Ishikawa (cell line): ENCODE results near the gene ZNF385D.

ENCODE experiments used
- CEBPB ChIP-seq: IDR thresholded peaks from 2 replicates; pipeline ENCODE4 v1.6.1; 2012
- CREB1 ChIP-seq: IDR thresholded peaks from 2 replicates; pipeline ENCODE4 v1.6.1; 2012; ENCODE audit warnings: low read depth
- EGR1 ChIP-seq: IDR thresholded peaks from 2 replicates; pipeline ENCODE4 v1.6.1; 2012
- EP300 ChIP-seq: IDR thresholded peaks from 2 replicates; pipeline ENCODE4 v1.6.1; 2012; ENCODE audit warnings: borderline replicate concordance
- FOXM1 ChIP-seq: IDR thresholded peaks from 2 replicates; pipeline ENCODE4 v1.6.1; 2012; ENCODE audit warnings: low read depth, borderline replicate concordance
- NFIC ChIP-seq: IDR thresholded peaks from 2 replicates; pipeline ENCODE4 v1.6.1; 2012
- RAD21 ChIP-seq: IDR thresholded peaks from 2 replicates; pipeline ENCODE4 v1.6.1; 2012; ENCODE audit warnings: low read depth
- TAF1 ChIP-seq: IDR thresholded peaks from 2 replicates; pipeline ENCODE4 v1.6.1; 2012; ENCODE audit warnings: low read depth, mild to moderate bottlenecking
- TCF12 ChIP-seq: IDR thresholded peaks from 2 replicates; pipeline ENCODE4 v1.6.1; 2012; ENCODE audit warnings: low read depth
- TEAD4 ChIP-seq: IDR thresholded peaks from 2 replicates; pipeline ENCODE4 v1.6.1; 2012
- YY1 ChIP-seq: IDR thresholded peaks from 2 replicates; pipeline ENCODE4 v1.6.1; 2012; ENCODE audit warnings: low read depth
- ZBTB7A ChIP-seq: IDR thresholded peaks from 2 replicates; pipeline ENCODE4 v1.6.1; 2012; ENCODE audit warnings: low read depth
- TF ChIP-seq, protein P1 (sequence below): IDR thresholded peaks from 2 replicates; pipeline ENCODE4 v1.6.1; 2012
- TF ChIP-seq, protein P2 (sequence below): IDR thresholded peaks from 2 replicates; pipeline ENCODE4 v1.6.1; 2012
- TF ChIP-seq, protein P3 (sequence below): IDR thresholded peaks from 2 replicates; pipeline ENCODE4 v1.6.1; 2012; ENCODE audit warnings: low read depth, mild to moderate bottlenecking

Gene ZNF385D

DNA sequence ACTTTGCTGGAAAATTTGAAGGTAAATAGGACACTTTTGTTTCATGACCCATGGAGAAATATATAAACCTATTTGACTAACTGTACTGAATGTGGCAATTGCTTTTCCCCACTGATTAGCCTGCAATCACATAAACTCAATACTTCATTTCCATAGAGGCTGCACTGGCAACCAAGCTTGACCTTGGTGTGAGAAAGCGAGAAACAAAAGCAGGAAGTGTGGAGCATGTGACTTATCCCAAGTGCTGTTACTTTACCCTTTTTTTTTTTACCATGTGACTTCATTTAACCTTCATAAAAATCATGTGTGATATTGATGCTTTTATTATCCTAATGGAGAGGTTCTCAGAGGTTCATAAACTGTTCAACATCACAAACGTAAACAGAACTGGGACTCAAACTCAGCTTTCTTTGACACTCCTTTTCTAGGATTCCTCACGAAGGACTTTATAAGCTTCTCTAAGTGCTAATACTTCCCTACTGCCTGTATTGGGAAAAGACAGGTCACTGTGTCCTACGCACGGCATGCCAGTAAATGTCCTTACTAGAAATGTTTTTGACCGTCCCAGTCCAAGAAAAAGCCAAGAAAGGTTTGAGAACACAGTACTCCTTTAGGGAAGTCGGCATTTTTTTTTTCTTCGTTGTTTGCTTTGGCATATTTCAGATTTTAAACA lies 34.9 kb upstream of the ZNF385D start:
- TF ChIP-seq ZBTB7A (no peak), CREB1 (no peak), YY1 (no peak), EP300 (no peak), EGR1 (no peak), RAD21 (no peak), TEAD4 (no peak), NFIC (no peak), CEBPB (no peak), FOXM1 (no peak), TCF12 (no peak), TAF1 (no peak)
- TF ChIP-seq, protein P1, sequence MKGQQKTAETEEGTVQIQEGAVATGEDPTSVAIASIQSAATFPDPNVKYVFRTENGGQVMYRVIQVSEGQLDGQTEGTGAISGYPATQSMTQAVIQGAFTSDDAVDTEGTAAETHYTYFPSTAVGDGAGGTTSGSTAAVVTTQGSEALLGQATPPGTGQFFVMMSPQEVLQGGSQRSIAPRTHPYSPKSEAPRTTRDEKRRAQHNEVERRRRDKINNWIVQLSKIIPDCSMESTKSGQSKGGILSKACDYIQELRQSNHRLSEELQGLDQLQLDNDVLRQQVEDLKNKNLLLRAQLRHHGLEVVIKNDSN, result no peak
- TF ChIP-seq, protein P2, sequence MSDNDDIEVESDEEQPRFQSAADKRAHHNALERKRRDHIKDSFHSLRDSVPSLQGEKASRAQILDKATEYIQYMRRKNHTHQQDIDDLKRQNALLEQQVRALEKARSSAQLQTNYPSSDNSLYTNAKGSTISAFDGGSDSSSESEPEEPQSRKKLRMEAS, result no peak
- TF ChIP-seq, protein P3, sequence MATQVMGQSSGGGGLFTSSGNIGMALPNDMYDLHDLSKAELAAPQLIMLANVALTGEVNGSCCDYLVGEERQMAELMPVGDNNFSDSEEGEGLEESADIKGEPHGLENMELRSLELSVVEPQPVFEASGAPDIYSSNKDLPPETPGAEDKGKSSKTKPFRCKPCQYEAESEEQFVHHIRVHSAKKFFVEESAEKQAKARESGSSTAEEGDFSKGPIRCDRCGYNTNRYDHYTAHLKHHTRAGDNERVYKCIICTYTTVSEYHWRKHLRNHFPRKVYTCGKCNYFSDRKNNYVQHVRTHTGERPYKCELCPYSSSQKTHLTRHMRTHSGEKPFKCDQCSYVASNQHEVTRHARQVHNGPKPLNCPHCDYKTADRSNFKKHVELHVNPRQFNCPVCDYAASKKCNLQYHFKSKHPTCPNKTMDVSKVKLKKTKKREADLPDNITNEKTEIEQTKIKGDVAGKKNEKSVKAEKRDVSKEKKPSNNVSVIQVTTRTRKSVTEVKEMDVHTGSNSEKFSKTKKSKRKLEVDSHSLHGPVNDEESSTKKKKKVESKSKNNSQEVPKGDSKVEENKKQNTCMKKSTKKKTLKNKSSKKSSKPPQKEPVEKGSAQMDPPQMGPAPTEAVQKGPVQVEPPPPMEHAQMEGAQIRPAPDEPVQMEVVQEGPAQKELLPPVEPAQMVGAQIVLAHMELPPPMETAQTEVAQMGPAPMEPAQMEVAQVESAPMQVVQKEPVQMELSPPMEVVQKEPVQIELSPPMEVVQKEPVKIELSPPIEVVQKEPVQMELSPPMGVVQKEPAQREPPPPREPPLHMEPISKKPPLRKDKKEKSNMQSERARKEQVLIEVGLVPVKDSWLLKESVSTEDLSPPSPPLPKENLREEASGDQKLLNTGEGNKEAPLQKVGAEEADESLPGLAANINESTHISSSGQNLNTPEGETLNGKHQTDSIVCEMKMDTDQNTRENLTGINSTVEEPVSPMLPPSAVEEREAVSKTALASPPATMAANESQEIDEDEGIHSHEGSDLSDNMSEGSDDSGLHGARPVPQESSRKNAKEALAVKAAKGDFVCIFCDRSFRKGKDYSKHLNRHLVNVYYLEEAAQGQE, result no peak

DNA sequence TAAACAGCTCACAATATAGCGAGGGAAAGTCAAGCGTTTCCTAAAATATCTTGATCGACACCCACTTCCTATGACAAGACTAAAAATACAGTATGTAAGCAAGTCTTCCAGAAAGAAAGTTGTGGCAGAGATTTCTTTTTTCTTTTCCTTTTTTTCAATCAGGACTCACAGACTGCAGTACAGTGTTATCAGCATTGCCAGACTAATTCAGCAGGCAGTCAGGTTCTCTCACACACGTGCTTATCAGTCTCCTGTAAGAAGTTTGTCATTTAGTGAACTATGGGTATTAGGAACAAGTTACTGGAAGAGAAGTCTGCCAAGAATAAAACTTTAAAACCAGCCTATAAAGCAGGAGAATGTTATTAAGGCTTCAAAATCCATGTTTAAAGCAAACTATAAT lies 32.8 kb upstream of the ZNF385D start:
- TF ChIP-seq, protein P1, result no peak
- TF ChIP-seq TAF1 (no peak), EP300 (no peak), RAD21 (no peak), NFIC (no peak), CREB1 (no peak)
- TF ChIP-seq, protein P3, result no peak
- TF ChIP-seq, protein P2, result no peak

DNA sequence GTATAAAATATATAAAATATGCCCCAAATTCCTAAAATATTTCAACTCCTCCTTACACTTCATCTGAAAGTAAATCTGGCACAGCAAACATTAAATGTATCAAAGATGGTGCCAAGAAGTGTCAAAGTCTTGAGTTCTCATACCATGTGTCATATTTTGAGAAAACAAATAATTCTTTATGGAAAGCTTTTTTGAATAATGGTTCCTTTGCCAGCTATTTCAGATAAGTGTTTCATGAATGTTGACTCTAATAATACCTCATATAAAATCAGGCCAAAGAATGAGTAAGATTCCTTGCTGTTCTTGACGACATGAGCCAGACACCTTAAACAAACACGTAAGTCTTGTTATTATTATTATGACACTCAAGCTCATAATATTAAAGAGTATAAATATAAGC lies 30.3 kb upstream of the ZNF385D start:
- TF ChIP-seq, protein P1, result no peak
- TF ChIP-seq, protein P3, result no peak
- TF ChIP-seq NFIC, result no peak
- no peak for TF ChIP-seq FOXM1
- no peak for TF ChIP-seq TCF12
- no peak for TF ChIP-seq EP300
- TF ChIP-seq CEBPB, result no peak
- no peak for TF ChIP-seq TAF1

DNA sequence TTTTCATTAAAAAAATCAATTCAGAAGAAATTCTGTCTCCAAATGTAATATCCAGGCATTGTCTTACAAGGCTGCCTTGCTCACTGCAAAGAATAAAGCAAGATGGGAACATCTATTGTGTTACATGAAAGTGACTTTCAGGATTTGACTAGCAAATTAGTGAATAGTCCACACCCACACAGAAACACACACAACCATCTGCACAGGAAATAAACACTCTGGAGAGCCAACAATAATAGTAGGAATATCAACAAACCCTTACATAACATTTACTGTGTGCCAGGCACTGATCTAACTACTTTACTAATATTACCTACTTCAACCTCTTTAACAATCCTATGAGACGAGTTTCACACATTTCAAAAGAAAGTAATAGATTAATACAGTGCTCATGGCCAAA lies 28.9 kb upstream of the ZNF385D start:
- TF ChIP-seq NFIC, result no peak
- TF ChIP-seq CREB1, result no peak
